GM06990 (cell line): ENCODE results near the gene FAM184B.

Experiments
- DNase-seq: peaks from one replicate; pipeline ENCODE4 v3.0.0-alpha.2; 2011; ENCODE audit not compliant: insufficient read length; ENCODE audit errors: extremely low read depth
- H3K27me3 ChIP-seq: replicated peaks from 2 replicates; pipeline ENCODE4 v1.6.0; 2011; ENCODE audit warnings: low read length; ENCODE audit not compliant: control insufficient read depth, insufficient read depth
- H3K36me3 ChIP-seq: 2 replicates; pipeline ENCODE4 v1.5.1; 2011; ENCODE audit warnings: low read length; ENCODE audit not compliant: control insufficient read depth, insufficient read depth
- H3K4me3 ChIP-seq: replicated peaks from 2 replicates; pipeline ENCODE4 v1.5.1; 2011; ENCODE audit warnings: low read depth, mild to moderate bottlenecking, control low read depth, low read length
- TF ChIP-seq, protein P1 (sequence below): IDR thresholded peaks from 2 replicates; pipeline ENCODE4 v1.5.1; 2011; ENCODE audit warnings: low read length, control low read depth, mild to moderate bottlenecking, inconsistent platforms; ENCODE audit not compliant: insufficient read depth, poor library complexity, severe bottlenecking

The FAM184B gene

DNA sequence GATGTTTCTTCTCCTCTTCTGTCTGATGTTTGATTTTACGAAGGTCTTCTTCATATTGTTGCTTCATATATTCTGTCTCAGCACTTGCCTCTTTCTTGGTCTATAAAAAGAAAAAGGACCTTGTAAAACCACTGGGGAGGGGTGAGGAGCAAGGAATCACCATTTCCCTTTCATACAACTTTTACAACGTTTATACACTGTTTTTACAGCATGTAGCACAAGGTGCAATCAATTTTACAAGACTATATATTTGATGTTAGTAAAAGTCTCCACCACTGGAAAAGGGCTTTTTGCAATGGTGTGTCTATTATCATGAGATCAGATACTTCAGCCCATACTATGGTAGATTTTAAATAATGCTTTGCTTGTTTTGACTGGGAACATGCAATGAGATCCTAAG, 76.3 kb downstream of the FAM184B start:
- Histone ChIP-seq H3K36me3 (no peaks in the 10 kb centered on the region), H3K27me3 (no peaks in the 10 kb centered on the region), H3K4me3 (no peak overlapping the region)
- TF ChIP-seq, protein P1, sequence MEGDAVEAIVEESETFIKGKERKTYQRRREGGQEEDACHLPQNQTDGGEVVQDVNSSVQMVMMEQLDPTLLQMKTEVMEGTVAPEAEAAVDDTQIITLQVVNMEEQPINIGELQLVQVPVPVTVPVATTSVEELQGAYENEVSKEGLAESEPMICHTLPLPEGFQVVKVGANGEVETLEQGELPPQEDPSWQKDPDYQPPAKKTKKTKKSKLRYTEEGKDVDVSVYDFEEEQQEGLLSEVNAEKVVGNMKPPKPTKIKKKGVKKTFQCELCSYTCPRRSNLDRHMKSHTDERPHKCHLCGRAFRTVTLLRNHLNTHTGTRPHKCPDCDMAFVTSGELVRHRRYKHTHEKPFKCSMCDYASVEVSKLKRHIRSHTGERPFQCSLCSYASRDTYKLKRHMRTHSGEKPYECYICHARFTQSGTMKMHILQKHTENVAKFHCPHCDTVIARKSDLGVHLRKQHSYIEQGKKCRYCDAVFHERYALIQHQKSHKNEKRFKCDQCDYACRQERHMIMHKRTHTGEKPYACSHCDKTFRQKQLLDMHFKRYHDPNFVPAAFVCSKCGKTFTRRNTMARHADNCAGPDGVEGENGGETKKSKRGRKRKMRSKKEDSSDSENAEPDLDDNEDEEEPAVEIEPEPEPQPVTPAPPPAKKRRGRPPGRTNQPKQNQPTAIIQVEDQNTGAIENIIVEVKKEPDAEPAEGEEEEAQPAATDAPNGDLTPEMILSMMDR = no peak
- no peak for DNase-seq

DNA sequence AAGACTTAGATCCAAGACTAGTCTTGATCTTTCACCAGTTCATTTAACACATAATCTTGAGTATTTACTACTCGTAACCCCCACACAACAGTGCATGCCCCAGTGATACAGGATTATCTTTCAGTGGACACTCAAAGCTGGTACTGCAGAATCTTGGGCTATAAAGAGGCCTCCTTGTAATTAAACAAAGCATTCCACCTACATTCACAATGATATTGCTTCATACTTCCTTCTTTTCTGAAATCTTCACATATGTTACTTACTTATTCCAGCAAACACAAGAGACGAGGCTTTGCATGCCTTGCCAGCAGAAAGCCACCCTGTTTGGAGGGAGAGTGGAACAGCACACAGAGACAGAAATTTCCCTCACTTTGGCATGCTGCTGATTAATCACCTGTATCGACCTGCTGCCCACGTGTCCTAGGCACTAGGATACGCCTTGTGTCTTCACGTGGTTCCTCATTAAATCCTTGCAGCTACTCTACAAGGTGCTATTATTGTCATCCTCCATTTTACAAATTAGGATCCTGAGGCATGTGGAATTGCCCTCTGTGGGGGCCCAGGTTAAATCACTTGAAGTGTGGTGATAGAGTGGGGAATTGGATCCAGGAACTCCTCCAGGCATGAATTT, 77.3 kb downstream of the FAM184B start:
- DNase-seq = no peak
- TF ChIP-seq, protein P1 = no peak
- no peaks in the 10 kb centered on the region for H3K36me3 ChIP-seq
- no peak overlapping the region for H3K4me3 ChIP-seq
- no peaks in the 10 kb centered on the region for H3K27me3 ChIP-seq

DNA sequence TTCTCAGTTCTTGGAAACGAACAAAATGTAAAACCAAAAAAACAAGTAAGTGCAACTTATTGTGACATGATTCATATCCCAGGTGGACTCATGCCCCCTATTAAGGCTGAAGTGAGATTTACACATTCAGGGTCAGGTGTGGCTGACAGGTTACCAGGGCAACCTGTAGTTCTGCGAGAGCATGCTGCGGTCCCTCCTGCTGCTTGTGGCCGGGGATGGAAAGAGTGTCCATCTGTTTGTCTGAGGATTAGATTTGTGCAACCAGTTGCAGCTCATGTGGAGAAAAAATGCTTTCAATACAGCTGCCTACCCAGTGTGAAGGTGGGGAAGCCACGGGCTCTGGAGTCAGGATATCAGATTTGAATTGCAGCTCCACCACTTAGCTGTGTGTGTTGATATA, 78.8 kb downstream of the FAM184B start:
- no peak for DNase-seq
- TF ChIP-seq, protein P1 = no peak
- H3K36me3 ChIP-seq = no peaks in the 10 kb centered on the region
- no peaks in the 10 kb centered on the region for H3K27me3 ChIP-seq
- no peak overlapping the region for H3K4me3 ChIP-seq

DNA sequence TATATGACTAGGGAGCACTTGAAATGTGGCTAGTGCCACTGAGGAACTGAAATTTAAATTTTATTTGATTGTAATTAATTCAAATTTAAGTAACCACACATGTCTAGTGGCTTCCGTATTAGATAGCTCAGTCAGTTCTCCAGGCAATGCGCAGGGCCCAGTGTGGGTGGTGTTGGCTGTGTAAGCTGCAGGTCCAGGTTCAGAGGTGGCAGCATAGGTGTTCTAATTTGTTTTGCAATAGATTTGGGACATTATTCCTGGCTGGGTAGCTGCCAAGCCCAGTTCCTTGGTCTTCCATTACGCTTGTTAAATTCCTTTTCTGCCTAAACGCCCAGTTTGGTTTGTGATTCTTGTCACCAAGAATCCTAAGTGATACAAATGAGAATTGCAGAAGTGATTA, 79.5 kb downstream of the FAM184B start:
- TF ChIP-seq, protein P1 = no peak

DNA sequence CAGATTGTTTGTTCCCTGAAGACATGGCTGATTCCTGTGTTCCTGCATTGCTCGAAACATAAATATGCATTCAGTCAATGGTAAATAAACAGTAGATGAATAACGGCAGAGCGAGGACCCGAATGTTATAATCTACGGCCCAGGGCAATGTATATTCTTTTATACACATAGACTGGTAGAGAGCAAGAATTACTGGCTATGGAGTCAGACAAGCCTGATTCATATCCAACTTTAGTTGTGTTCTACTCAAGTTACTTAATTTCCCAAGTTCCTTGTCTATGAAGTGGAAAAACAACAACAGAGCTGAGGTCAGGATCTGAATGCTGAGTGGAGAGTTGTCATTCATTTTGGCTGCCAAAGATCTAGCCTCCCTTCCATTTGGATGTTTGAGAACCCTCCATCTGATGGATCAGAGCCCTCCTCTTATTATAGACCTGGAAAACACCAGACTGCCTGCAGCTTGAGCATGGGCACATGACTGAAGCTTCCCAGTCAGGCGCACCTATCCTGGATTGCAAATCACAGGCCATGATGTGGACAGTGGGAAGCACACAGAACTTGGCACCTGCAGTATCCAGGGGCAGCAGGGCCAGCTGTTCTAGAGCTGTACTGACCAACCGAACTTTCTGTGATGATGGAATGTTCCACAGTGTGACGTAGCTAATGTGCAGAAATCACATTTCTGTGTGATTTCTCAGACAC, 80.1 kb downstream of the FAM184B start:
- TF ChIP-seq, protein P1 = no peak

More for the DNA sequence above, 79.5 kb downstream of the FAM184B start:
- no peak for DNase-seq
- Histone ChIP-seq H3K36me3 (no peaks in the 10 kb centered on the region), H3K4me3 (no peak overlapping the region), H3K27me3 (no peaks in the 10 kb centered on the region)

More for the DNA sequence above, 80.1 kb downstream of the FAM184B start:
- Histone ChIP-seq H3K27me3 (no peaks in the 10 kb centered on the region), H3K4me3 (no peak overlapping the region), H3K36me3 (no peaks in the 10 kb centered on the region)
- no peak for DNase-seq
